Adrenal gland (tissue), 12 donors: Measurements from ENCODE around the gene RPS19. TPM values are rescaled to one million over a fixed set of nuclear protein-coding genes. Genes with fewer than 3 reads are reported as not detected.

Source experiments
- DNase-seq, 7 donors: peaks; one replicate each; pipeline ENCODE4 v3.0.0-alpha.2; 2019 to 2020
- H3K27ac ChIP-seq, 5 donors: fragments of 200-600 bp; sonication (generic) in 4 of 5; 1 replicate in 3 of 5; 2 replicates in 2 of 5; pipeline versions ENCODE4 v1.5.1 to v1.8.0; 2016 to 2020; ENCODE audit warnings: mild to moderate bottlenecking in 1 of 5
- H3K27me3 ChIP-seq: fragments of 200-600 bp; 2 replicates; pipeline ENCODE4 v1.8.0; 2021
- H3K36me3 ChIP-seq, 2 donors: fragments of 200-600 bp; replicated peaks in 1 of 2; 1 replicate in 1 of 2; 2 replicates in 1 of 2; pipeline versions ENCODE4 v1.5.1 to v1.8.0; 2018 to 2022
- H3K4me1 ChIP-seq, 2 donors: fragments of 200-600 bp; replicated peaks in 1 of 2; 1 replicate in 1 of 2; 2 replicates in 1 of 2; pipeline versions ENCODE4 v1.5.1 to v1.8.0; 2018 to 2021
- H3K4me3 ChIP-seq, 4 donors: fragments of 200-600 bp; sonication (generic) in 3 of 4; one replicate each; pipeline ENCODE4 v1.5.1; 2016 to 2018
- H3K9me3 ChIP-seq, 3 donors: fragments of 200-600 bp; sonication (generic) in 1 of 3; replicated peaks in 1 of 3; 1 replicate in 2 of 3; 2 replicates in 1 of 3; pipeline versions ENCODE4 v1.5.1 to v1.8.0; 2016 to 2021
- POLR2A ChIP-seq, 2 donors: fragments of 450-650 bp; IDR thresholded peaks; one replicate each; pipeline ENCODE4 v1.6.1; 2017; ENCODE audit warnings: antibody characterized with exemption in 2 of 2, mild to moderate bottlenecking in 2 of 2, moderate library complexity in 1 of 2
- WGBS, 4 donors: extraction: QIAGEN DNeasy Blood & Tissue Kit in 2 of 4; methylation state at CpG; one replicate each; pipeline versions ENCODE4 v1.1.5 to v1.1.7; 2013 to 2017; 5-methylcytosine and 5-hydroxymethylcytosine counted together
- intact Hi-C, 2 donors: fragments of 100-400 bp; cut with DNase I; formaldehyde crosslinking; loops; one replicate each; pipeline versions ENCODE4 v1.14.1 to v1.15.0; 2022 to 2023
- polyA plus RNA-seq, 3 donors: library from polyadenylated mRNA; stranded (reverse); fragments of 200-250 nt in 2 of 3; fragments of 350-450 nt in 1 of 3; fragmentation: Illumina TruSeq in 1 of 3; extraction: RNeasy Lipid Tissue Mini Kit (QIAGEN cat#74804) in 1 of 3; gene quantifications; one replicate each; pipeline ENCODE4 v1.2.3, GENCODE V29; 2013 to 2014
- total RNA-seq, 9 donors: library from RNA; depleted of rRNA in 4 of 9; stranded (reverse); fragments of >200 nt in 4 of 9; fragments of 120-200 nt in 1 of 9; fragmentation: NEBNext Ultra II Directional in 1 of 9; extraction: Animal tissue kit (Norgen Biotek cat#: 25700) in 1 of 9; gene quantifications; one replicate each; pipeline versions ENCODE4 v1.1.0 to v1.2.4, GENCODE V29; 2013 to 2023
- TF ChIP-seq, protein P1 (sequence below), 6 experiments: fragments of 450-650 bp in 4 of 6; fragments of 200-600 bp in 2 of 6; sonication (generic) in 1 of 6; IDR thresholded peaks; 1 replicate in 5 of 6; 2 replicates in 1 of 6; pipeline versions ENCODE4 v1.5.1 to v1.8.0; 2016 to 2021; ENCODE audit warnings: antibody characterized with exemption in 6 of 6, mild to moderate bottlenecking in 2 of 6, moderate library complexity in 1 of 6
- donor health status: healthy with polysubstance abuse.
- donor health status: Bipolar disorder and iron deficiency.
- donor health status: DM: yes; HTN: yes; CAD: no.
- donor health status: DM: no; HTN: no; CAD: no.
- donor health status: DM: no; HTN: no; CAD: no.
- donor health status: DM: yes; HTN: yes; CAD: no.

Gene RPS19
- total and polyA plus RNA-seq, 12 donors, result 418 to 3,405 (median 1,389) TPM

DNA sequence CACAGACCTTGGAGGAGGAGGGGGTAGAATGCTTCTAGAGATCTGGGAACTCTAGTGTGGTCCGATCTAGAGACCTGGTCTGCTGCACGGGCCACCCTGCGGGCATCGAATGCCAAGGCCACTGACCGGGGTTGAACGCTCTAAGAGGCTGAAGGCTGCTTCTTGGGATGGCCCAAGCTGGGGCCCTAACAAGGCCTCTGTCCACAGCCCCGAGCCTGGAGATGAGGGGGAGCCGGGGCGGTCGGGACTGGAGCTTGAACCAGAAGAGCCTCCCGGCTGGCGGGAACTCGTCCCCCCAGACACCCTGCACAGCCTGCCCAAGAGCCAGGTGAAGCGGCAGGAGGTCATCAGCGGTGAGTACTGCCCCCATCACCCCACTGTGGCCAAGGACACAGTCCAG lies 38.2 kb downstream of the RPS19 start:
- DNase-seq, result no peak
- 86 to 90% (median 89%) methylated on average over 13 to 15 of the region's 15 CpGs for WGBS, 4 donors
- no peak for TF ChIP-seq POLR2A (IDR thresholded peaks at IDR 0.05)
- TF ChIP-seq, protein P1, sequence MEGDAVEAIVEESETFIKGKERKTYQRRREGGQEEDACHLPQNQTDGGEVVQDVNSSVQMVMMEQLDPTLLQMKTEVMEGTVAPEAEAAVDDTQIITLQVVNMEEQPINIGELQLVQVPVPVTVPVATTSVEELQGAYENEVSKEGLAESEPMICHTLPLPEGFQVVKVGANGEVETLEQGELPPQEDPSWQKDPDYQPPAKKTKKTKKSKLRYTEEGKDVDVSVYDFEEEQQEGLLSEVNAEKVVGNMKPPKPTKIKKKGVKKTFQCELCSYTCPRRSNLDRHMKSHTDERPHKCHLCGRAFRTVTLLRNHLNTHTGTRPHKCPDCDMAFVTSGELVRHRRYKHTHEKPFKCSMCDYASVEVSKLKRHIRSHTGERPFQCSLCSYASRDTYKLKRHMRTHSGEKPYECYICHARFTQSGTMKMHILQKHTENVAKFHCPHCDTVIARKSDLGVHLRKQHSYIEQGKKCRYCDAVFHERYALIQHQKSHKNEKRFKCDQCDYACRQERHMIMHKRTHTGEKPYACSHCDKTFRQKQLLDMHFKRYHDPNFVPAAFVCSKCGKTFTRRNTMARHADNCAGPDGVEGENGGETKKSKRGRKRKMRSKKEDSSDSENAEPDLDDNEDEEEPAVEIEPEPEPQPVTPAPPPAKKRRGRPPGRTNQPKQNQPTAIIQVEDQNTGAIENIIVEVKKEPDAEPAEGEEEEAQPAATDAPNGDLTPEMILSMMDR (IDR thresholded peaks at IDR 0.05), result no peak
- Histone ChIP-seq H3K27me3 (no peaks in the 10 kb centered on the region), H3K4me3 (no peak overlapping the region), H3K36me3 (peaks cover 0 to 72% of the 10 kb centered on the region in 2 donors), H3K27ac (no peak overlapping the region), H3K9me3 (no peaks in the 10 kb centered on the region), H3K4me1 (no peaks in the 10 kb centered on the region)
- intact Hi-C loops, result no loop called here

DNA sequence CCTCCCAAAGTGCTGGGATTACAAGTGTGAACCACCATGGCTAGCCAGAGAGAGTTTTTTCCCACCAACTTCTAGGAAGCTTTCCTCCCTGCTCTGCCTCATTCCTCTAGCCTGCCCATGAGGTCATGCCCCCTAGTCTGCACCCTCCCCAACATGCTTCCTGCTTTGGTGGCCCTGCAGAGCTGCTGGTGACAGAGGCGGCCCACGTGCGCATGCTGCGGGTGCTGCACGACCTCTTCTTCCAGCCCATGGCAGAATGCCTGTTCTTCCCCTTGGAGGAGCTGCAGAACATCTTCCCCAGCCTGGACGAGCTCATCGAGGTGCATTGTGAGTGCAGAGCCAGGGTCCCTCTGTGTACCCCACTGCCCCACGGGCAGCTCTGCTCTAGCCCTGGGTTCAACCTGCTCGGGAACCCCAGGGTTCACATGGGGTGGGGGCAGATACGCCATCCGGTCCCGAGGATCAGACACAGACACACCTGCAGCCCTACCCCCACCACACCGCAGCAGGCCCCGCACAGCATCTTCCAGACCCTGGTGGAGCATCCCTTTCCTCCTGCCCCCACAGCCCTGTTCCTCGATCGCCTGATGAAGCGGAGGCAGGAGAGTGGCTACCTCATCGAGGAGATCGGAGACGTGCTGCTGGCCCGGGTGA lies 41.8 kb downstream of the RPS19 start:
- intact Hi-C loops, result no loop called here
- no peaks in the 10 kb centered on the region for H3K9me3 ChIP-seq
- 92 to 95% (median 94%) methylated on average over 10 to 21 of the region's 21 CpGs for WGBS, 4 donors
- H3K36me3 ChIP-seq, result peaks cover 0 to 88% of the 10 kb centered on the region in 2 donors
- no peak for DNase-seq
- no peak for TF ChIP-seq POLR2A (IDR thresholded peaks at IDR 0.05)
- TF ChIP-seq, protein P1 (IDR thresholded peaks at IDR 0.05), result no peak
- H3K4me1 ChIP-seq, result no peaks in the 10 kb centered on the region
- H3K27ac ChIP-seq, result no peak overlapping the region
- no peaks in the 10 kb centered on the region for H3K27me3 ChIP-seq
- no peak overlapping the region for H3K4me3 ChIP-seq

DNA sequence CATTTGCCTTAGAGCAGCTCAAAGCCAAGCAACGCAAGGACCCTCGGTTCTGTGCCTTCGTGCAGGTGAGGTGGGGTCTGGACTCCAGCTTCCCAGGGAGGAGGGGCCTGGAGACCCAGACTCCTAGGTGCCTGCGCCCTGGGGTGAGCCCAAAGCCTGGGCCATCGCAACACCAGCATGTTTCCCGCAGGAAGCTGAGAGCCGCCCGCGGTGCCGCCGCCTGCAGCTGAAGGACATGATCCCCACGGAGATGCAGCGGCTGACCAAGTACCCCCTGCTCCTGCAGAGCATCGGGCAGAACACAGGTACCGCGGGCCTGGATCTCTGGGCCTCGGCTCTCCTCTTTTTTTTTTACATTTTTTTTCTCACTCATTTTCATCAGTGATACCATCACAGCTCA lies 42.5 kb downstream of the RPS19 start:
- H3K27ac ChIP-seq, result no peak overlapping the region
- H3K9me3 ChIP-seq, result no peaks in the 10 kb centered on the region
- peaks cover 0 to 91% of the 10 kb centered on the region in 2 donors for H3K36me3 ChIP-seq
- 92 to 95% (median 94%) methylated on average over 6 to 17 of the region's 17 CpGs for WGBS, 4 donors
- no peak overlapping the region for H3K4me3 ChIP-seq
- TF ChIP-seq, protein P1 (IDR thresholded peaks at IDR 0.05), result no peak
- TF ChIP-seq POLR2A (IDR thresholded peaks at IDR 0.05), result no peak
- H3K4me1 ChIP-seq, result no peaks in the 10 kb centered on the region
- DNase-seq, result no peak
- H3K27me3 ChIP-seq, result no peaks in the 10 kb centered on the region
- intact Hi-C loops, result no loop called here

GRCh38 chr19:41903193-41903953 lies 43.3 kb downstream of the RPS19 start:
- no peak overlapping the region for H3K4me3 ChIP-seq
- H3K9me3 ChIP-seq, result no peaks in the 10 kb centered on the region
- peaks cover 0 to 84% of the 10 kb centered on the region in 2 donors for H3K36me3 ChIP-seq
- TF ChIP-seq POLR2A (IDR thresholded peaks at IDR 0.05), result no peak
- TF ChIP-seq, protein P1 (IDR thresholded peaks at IDR 0.05), result no peak
- WGBS, 4 donors, result 89 to 95% (median 92%) methylated on average over 15 to 19 of the region's 19 CpGs
- DNase-seq, result no peak
- intact Hi-C loops, result no loop called here
- H3K4me1 ChIP-seq, result no peaks in the 10 kb centered on the region
- H3K27ac ChIP-seq, result no peak overlapping the region
- no peaks in the 10 kb centered on the region for H3K27me3 ChIP-seq
